Urothelium cell line (cell line): ENCODE data around the gene HOXA4.

Source experiments
- DNase-seq: peaks from one replicate; pipeline ENCODE4 v3.0.0; 2011; ENCODE audit warnings: low spot score, mixed read lengths
- FAIRE-seq: peaks from 2 replicates; lab custom pipeline; 2011; peaks lifted over from hg19 to GRCh38; lab: Jason Lieb, UNC

The HOXA4 gene

GRCh38 chr7:27122077-27122910, 8.3 kb downstream of the HOXA4 start:
- DNase-seq (no peak), FAIRE-seq (no peak)

GRCh38 chr7:27121684-27122076, 8.9 kb downstream of the HOXA4 start:
- FAIRE-seq = no peak
- DNase-seq = no peak

- no peak for FAIRE-seq
These were observed 11.1 kb downstream of the HOXA4 start for GRCh38 chr7:27119412-27119911.

GRCh38 chr7:27118580-27118979, 12.0 kb downstream of the HOXA4 start:
- FAIRE-seq (no peak), DNase-seq (no peak)

More at GRCh38 chr7:27119412-27119911, 11.1 kb downstream of the HOXA4 start:
- no peak for DNase-seq

GRCh38 chr7:27117887-27118491, 12.6 kb downstream of the HOXA4 start:
- FAIRE-seq (no peak), DNase-seq (no peak)

- no peak for DNase-seq
- no peak for FAIRE-seq
These were observed 13.3 kb downstream of the HOXA4 start for GRCh38 chr7:27116962-27117886.

GRCh38 chr7:27116031-27116961, 14.3 kb downstream of the HOXA4 start:
- FAIRE-seq = no peak
- no peak for DNase-seq

- FAIRE-seq (peak; percentile 42), DNase-seq (peak; percentile 81)
These were observed 15.1 kb downstream of the HOXA4 start for GRCh38 chr7:27115221-27116026.

GRCh38 chr7:27114881-27115220, 15.7 kb downstream of the HOXA4 start:
- DNase-seq (no peak), FAIRE-seq (no peak)

- DNase-seq (peak; percentile 70), FAIRE-seq (peak; percentile 32)
These were observed 16.4 kb downstream of the HOXA4 start for GRCh38 chr7:27113991-27114769.

GRCh38 chr7:27112955-27113949, 17.3 kb downstream of the HOXA4 start:
- DNase-seq = peak; percentile 73
- FAIRE-seq = peak; percentile 78

- DNase-seq = no peak
- FAIRE-seq = no peak
These were observed 18.2 kb downstream of the HOXA4 start for GRCh38 chr7:27112361-27112760.

- FAIRE-seq (no peak), DNase-seq (no peak)
These were observed 18.7 kb downstream of the HOXA4 start for GRCh38 chr7:27111751-27112277.

- FAIRE-seq = peak; percentile 13
- DNase-seq = peak; percentile 33
These were observed 19.4 kb downstream of the HOXA4 start for GRCh38 chr7:27111042-27111750.

GRCh38 chr7:27110186-27111031, 20.1 kb downstream of the HOXA4 start:
- peak; percentile 93 for FAIRE-seq
- DNase-seq = peak; percentile 93
